Measurements from ENCODE around the gene RAB17. TPM values are rescaled to one million over a fixed set of nuclear protein-coding genes. Genes with fewer than 3 reads are reported as not detected.
"Not testable (repeated sequence)": the region's sequence is repeated elsewhere in the genome, so short reads cannot be mapped to it uniquely, and the experiment has no call there.

Gene RAB17
- total RNA-seq, 2 experiments from 2014 or later: 0.31 to 0.40 TPM

- Mint-ChIP-seq H3K27ac (no peak overlapping the region), H3K27me3 (no peaks in the 10 kb centered on the region), H3K9me3 (no peaks in the 10 kb centered on the region), H3K36me3 (no peaks in the 10 kb centered on the region), H3K4me1 (peaks cover 34% of the 10 kb centered on the region), H3K4me3 (no peak overlapping the region)
- DNase-seq: no peak
Measured at GRCh38 chr2:237614151-237614720, 23.7 kb upstream of the RAB17 start.

- H3K4me1 Mint-ChIP-seq: peaks cover 31% of the 10 kb centered on the region
- no peaks in the 10 kb centered on the region for H3K27me3 Mint-ChIP-seq
- H3K27ac Mint-ChIP-seq: no peak overlapping the region
- H3K4me3 Mint-ChIP-seq: no peak overlapping the region
- no peak for DNase-seq
- no peaks in the 10 kb centered on the region for H3K9me3 Mint-ChIP-seq
- no peaks in the 10 kb centered on the region for H3K36me3 Mint-ChIP-seq
Measured at GRCh38 chr2:237613679-237614078, 23.1 kb upstream of the RAB17 start.

GRCh38 chr2:237612527-237613357, 22.2 kb upstream of the RAB17 start:
- Mint-ChIP-seq H3K4me1 (peaks cover 23% of the 10 kb centered on the region), H3K36me3 (no peaks in the 10 kb centered on the region), H3K4me3 (no peak overlapping the region), H3K27me3 (no peaks in the 10 kb centered on the region), H3K9me3 (no peaks in the 10 kb centered on the region), H3K27ac (no peak overlapping the region)
- DNase-seq: no peak

- peaks cover 16% of the 10 kb centered on the region for H3K4me1 Mint-ChIP-seq
- H3K27me3 Mint-ChIP-seq, H3K4me3 Mint-ChIP-seq, H3K36me3 Mint-ChIP-seq, DNase-seq, H3K9me3 Mint-ChIP-seq, H3K27ac Mint-ChIP-seq: not testable (repeated sequence)
Measured at GRCh38 chr2:237606522-237606921, 16.0 kb upstream of the RAB17 start.

GRCh38 chr2:237604960-237605359, 14.4 kb upstream of the RAB17 start:
- H3K27me3 Mint-ChIP-seq: no peaks in the 10 kb centered on the region
- no peak for DNase-seq
- no peak overlapping the region for H3K27ac Mint-ChIP-seq
- H3K36me3 Mint-ChIP-seq: no peaks in the 10 kb centered on the region
- no peak overlapping the region for H3K4me3 Mint-ChIP-seq
- peaks cover 16% of the 10 kb centered on the region for H3K4me1 Mint-ChIP-seq
- H3K9me3 Mint-ChIP-seq: no peaks in the 10 kb centered on the region

GRCh38 chr2:237604391-237604790, 13.9 kb upstream of the RAB17 start:
- Mint-ChIP-seq H3K27ac (no peak overlapping the region), H3K36me3 (no peaks in the 10 kb centered on the region), H3K27me3 (no peaks in the 10 kb centered on the region), H3K9me3 (no peaks in the 10 kb centered on the region), H3K4me1 (peaks cover 16% of the 10 kb centered on the region), H3K4me3 (no peak overlapping the region)
- no peak for DNase-seq

GRCh38 chr2:237603718-237604362, 13.3 kb upstream of the RAB17 start:
- Mint-ChIP-seq H3K4me3 (peak overlapping the region; percentile 50), H3K27me3 (no peaks in the 10 kb centered on the region)
- DNase-seq: no peak

GRCh38 chr2:237603049-237603717, 12.6 kb upstream of the RAB17 start:
- peaks cover 16% of the 10 kb centered on the region for H3K4me1 Mint-ChIP-seq
- H3K9me3 Mint-ChIP-seq: no peaks in the 10 kb centered on the region
- DNase-seq: no peak
- H3K27me3 Mint-ChIP-seq: no peaks in the 10 kb centered on the region
- H3K36me3 Mint-ChIP-seq: no peaks in the 10 kb centered on the region
- H3K27ac Mint-ChIP-seq: peak overlapping the region; percentile 77
- no peak overlapping the region for H3K4me3 Mint-ChIP-seq

More at GRCh38 chr2:237603718-237604362, 13.3 kb upstream of the RAB17 start:
- peaks cover 16% of the 10 kb centered on the region for H3K4me1 Mint-ChIP-seq
- H3K27ac Mint-ChIP-seq: peak overlapping the region; percentile 77
- no peaks in the 10 kb centered on the region for H3K36me3 Mint-ChIP-seq
- no peaks in the 10 kb centered on the region for H3K9me3 Mint-ChIP-seq

GRCh38 chr2:237602409-237602808, 11.9 kb upstream of the RAB17 start:
- Mint-ChIP-seq H3K27me3 (no peaks in the 10 kb centered on the region), H3K27ac (peak overlapping the region; percentile 77), H3K9me3 (no peaks in the 10 kb centered on the region), H3K4me1 (peaks cover 16% of the 10 kb centered on the region), H3K4me3 (no peak overlapping the region), H3K36me3 (no peaks in the 10 kb centered on the region)
- DNase-seq: no peak

- Mint-ChIP-seq H3K27me3 (no peaks in the 10 kb centered on the region), H3K4me3 (no peak overlapping the region), H3K27ac (no peak overlapping the region)
Measured at GRCh38 chr2:237601453-237602116, 11.1 kb upstream of the RAB17 start.

GRCh38 chr2:237600205-237600846, 9.8 kb upstream of the RAB17 start:
- Mint-ChIP-seq H3K9me3 (no peaks in the 10 kb centered on the region), H3K4me1 (peaks cover 16% of the 10 kb centered on the region), H3K36me3 (no peaks in the 10 kb centered on the region), H3K27ac (no peak overlapping the region), H3K4me3 (no peak overlapping the region), H3K27me3 (no peaks in the 10 kb centered on the region)
- no peak for DNase-seq

More at GRCh38 chr2:237601453-237602116, 11.1 kb upstream of the RAB17 start:
- no peak for DNase-seq
- Mint-ChIP-seq H3K4me1 (peaks cover 16% of the 10 kb centered on the region), H3K36me3 (no peaks in the 10 kb centered on the region), H3K9me3 (no peaks in the 10 kb centered on the region)

- Mint-ChIP-seq H3K9me3 (no peaks in the 10 kb centered on the region), H3K36me3 (no peaks in the 10 kb centered on the region), H3K27ac (peak overlapping the region; percentile 67), H3K4me3 (no peak overlapping the region), H3K4me1 (peaks cover 16% of the 10 kb centered on the region), H3K27me3 (no peaks in the 10 kb centered on the region)
- DNase-seq: no peak
Measured at GRCh38 chr2:237599465-237600110, 9.1 kb upstream of the RAB17 start.

GRCh38 chr2:237598468-237599208, 8.1 kb upstream of the RAB17 start:
- no peaks in the 10 kb centered on the region for H3K9me3 Mint-ChIP-seq
- peak overlapping the region; percentile 30 for H3K27ac Mint-ChIP-seq
- no peaks in the 10 kb centered on the region for H3K36me3 Mint-ChIP-seq
- no peaks in the 10 kb centered on the region for H3K27me3 Mint-ChIP-seq
- no peak overlapping the region for H3K4me3 Mint-ChIP-seq
- DNase-seq: no peak
- H3K4me1 Mint-ChIP-seq: peaks cover 11% of the 10 kb centered on the region

Measured in activated naive CD8-positive, alpha-beta T cell treated with anti-CD3 and anti-CD28 coated beads for 36 hours (primary cell).